ENCODE measurements around the gene WDR6.
A peak's percentile ranks its signal among the peaks of the same experiment; 100 is the strongest.

WDR6 gene

GRCh38 chr3:49016414-49017228, 9.4 kb downstream of the WDR6 start:
- DNase-seq (ENCODE audit: low read depth) = no peak
- no peak for TF ChIP-seq CTCF (IDR thresholded peaks at IDR 0.05; ENCODE audit: low read depth, low read length, missing control alignments)
- H3K4me3 ChIP-seq (ENCODE audit: low read depth, low read length) = no peak overlapping the region

- no peak for TF ChIP-seq CTCF (IDR thresholded peaks at IDR 0.05; ENCODE audit: low read depth, low read length, missing control alignments)
- DNase-seq (ENCODE audit: low read depth) = no peak
- peak overlapping the region; percentile 79 for H3K4me3 ChIP-seq (ENCODE audit: low read depth, low read length)
These were observed 10.2 kb downstream of the WDR6 start for GRCh38 chr3:49017229-49017970.

DNA sequence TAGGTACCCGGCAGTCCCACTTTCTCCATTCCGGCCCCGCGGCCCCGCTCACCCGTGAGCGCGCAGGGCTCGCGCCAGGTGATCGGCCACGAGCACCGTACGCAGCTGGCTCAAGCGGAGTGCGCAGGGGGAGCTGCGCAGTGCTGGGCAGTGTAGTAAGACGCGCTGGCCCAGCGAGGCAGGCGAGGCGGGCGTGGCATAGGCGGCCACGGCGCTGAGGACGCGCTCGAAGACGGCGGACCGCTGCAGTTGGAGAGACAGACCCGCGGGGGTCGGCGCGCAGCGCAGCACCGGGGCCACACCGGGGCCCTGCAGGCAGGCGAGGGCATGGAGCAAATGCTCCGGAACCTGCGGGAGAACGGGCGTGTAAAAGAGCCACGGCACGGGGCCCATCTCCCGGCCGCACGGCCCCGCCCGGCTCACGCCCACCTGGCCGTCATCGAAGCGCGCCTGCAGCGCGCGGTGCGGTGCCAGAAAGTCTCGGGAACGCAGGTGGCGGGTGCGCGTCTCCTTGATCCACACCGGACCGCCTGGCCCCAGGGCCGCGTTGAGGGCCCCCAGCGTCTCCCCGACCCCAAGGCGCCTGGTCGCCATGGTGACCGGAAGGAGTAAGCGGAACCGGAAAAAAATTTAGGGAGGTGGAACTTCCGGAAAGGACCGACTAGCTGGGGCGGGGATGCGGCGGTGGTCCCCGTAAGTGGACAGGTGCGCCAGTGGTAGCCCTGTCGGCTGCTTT, 10.9 kb downstream of the WDR6 start, which contains the start of gene DALRD3:
Gene DALRD3, minus strand, starts transcription at position 610 of the 736 bp plus-strand sequence. Its CDS starts 16 bp downstream, at position 594.
- no peak for DNase-seq (ENCODE audit: low read depth)
- no peak for TF ChIP-seq CTCF (IDR thresholded peaks at IDR 0.05; ENCODE audit: low read depth, low read length, missing control alignments)
- H3K4me3 ChIP-seq (ENCODE audit: low read depth, low read length) = peak within 1 kb of the TSS; percentile 79

DNA sequence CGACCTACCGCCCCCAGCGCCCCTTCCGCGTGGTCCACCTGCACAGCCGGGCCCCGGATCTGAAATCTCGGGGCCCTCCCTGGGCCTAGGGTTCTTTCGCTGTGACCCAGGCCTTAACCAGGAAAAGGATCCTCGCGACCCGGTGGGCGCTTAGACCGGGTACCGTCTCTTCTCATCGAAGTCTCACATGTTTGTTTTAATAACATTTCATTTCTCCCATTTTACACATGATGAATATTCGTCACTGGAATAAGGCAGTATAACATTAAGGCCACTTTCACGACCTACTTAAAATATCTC, 11.5 kb downstream of the WDR6 start:
- no peak for DNase-seq (ENCODE audit: low read depth)
- no peak for TF ChIP-seq CTCF (IDR thresholded peaks at IDR 0.05; ENCODE audit: low read depth, low read length, missing control alignments)
- peak overlapping the region; percentile 79 for H3K4me3 ChIP-seq (ENCODE audit: low read depth, low read length)

DNA sequence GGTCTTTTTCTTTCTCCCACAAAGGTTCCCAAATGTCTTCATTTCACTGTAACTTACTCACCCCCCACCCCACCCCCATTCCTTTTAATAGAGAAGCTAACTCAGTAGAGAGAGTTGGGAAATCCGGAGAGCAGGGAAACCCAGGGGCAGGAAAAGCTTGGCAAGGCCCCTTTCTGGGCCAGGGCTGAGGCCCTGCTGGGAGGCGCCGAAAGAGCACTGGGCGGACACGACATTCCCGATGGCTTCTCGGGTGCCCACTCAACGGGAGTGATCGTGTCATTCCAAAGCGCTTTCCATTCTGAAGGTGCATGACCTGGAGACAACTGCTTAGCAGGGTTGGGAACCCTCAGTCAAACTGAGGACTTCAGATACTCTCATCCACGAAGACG, 12.7 kb downstream of the WDR6 start:
- no peak for DNase-seq (ENCODE audit: low read depth)
- TF ChIP-seq CTCF (IDR thresholded peaks at IDR 0.05; ENCODE audit: low read depth, low read length, missing control alignments) = no peak
- peak overlapping the region; percentile 79 for H3K4me3 ChIP-seq (ENCODE audit: low read depth, low read length)

DNA sequence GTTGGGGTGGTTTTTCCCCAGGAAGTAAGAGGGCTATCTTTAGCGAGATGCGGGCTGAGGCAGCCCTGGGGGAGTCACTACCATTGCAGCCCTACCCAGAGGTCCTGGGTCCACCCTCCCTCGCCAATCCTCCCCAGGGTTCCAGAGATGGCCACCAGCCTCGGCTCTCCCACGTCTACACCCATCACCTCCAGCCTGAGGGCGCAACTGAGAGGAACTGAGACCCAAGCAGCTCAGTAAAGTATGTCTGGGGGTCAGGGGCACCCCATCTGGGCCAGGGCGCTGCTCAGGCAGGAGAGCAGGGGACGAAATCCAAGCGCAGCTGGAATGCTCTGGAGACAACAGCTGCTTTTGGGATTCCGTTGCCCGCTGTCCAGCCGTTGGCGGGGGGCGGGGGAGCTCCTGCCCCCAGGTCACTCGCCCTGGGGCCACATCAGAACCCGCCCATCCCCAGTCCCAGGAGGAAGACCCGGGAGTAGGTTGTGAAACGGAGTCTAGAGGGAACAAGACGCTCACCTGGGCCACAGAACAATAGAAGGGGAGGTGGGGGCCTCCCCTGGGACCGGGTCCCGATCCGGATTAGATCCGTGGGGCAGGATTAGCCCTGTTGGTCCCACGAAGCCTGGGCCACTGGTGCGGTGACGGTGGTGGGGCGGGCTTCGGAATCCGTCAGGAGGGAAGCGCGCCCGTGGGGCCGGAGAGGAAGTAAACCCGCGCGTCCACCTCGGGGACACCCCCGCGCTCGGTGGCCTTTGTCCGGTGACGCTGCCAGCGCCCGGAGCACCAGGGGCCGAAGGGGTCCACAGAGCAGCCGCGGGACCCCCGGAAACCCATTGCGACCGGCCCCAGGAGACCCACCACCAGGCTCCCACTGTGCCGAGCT, 13.4 kb downstream of the WDR6 start:
- no peak for DNase-seq (ENCODE audit: low read depth)
- peak overlapping the region; percentile 79 for H3K4me3 ChIP-seq (ENCODE audit: low read depth, low read length)
- TF ChIP-seq CTCF (IDR thresholded peaks at IDR 0.05; ENCODE audit: low read depth, low read length, missing control alignments) = no peak

All from GM12864 (cell line).